Fibroblast of lung (primary cell): Measurements from ENCODE around the gene MED31. TPM values are rescaled to one million over a fixed set of nuclear protein-coding genes. Genes with fewer than 3 reads are reported as not detected.

Experiments
- DNase-seq, 2 donors: peaks; one replicate each; pipeline versions ENCODE4 v3.0.0 to v3.0.0-alpha.2; 2010; ENCODE audit warnings: low read depth in 2 of 2
- H2AFZ ChIP-seq: 2 replicates; pipeline ENCODE4 v1.5.1; 2012; ENCODE audit warnings: low read length, control low read depth, inconsistent platforms
- H3K27ac ChIP-seq: 2 replicates; pipeline ENCODE4 v1.5.1; 2011; ENCODE audit warnings: low read length, control low read depth; ENCODE audit not compliant: insufficient read depth
- H3K27me3 ChIP-seq: 2 replicates; pipeline ENCODE4 v1.5.1; 2011; ENCODE audit warnings: mild to moderate bottlenecking, low read length; ENCODE audit not compliant: control insufficient read depth, insufficient read depth
- H3K36me3 ChIP-seq: 2 replicates; pipeline ENCODE4 v1.5.1; 2011; ENCODE audit warnings: low read length; ENCODE audit not compliant: control insufficient read depth, insufficient read depth
- H3K4me1 ChIP-seq: 2 replicates; pipeline ENCODE4 v1.5.1; 2011; ENCODE audit warnings: low read length; ENCODE audit not compliant: control insufficient read depth, insufficient read depth; ENCODE audit errors: extremely low read depth
- H3K4me2 ChIP-seq: 2 replicates; pipeline ENCODE4 v1.5.1; 2011; ENCODE audit warnings: low read length, control low read depth; ENCODE audit not compliant: insufficient read depth; ENCODE audit errors: extremely low read depth
- H3K4me3 ChIP-seq, 4 experiments: fragments of 200-600 bp in 1 of 4; sonication (generic) in 1 of 4; replicated peaks in 1 of 4; 2 replicates each; pipeline ENCODE4 v1.5.1; 2011 to 2016; ENCODE audit warnings: low read length in 4 of 4, low read depth in 3 of 4, mild to moderate bottlenecking in 3 of 4, control low read depth in 2 of 4, inconsistent platforms in 1 of 4, mixed read lengths in 1 of 4; ENCODE audit not compliant: insufficient read depth in 1 of 4; ENCODE audit errors: control extremely low read depth in 1 of 4
- H3K79me2 ChIP-seq: 2 replicates; pipeline ENCODE4 v1.5.1; 2012; ENCODE audit warnings: mild to moderate bottlenecking, low read length, inconsistent platforms; ENCODE audit not compliant: control insufficient read depth, insufficient read depth
- H3K9ac ChIP-seq: 2 replicates; pipeline ENCODE4 v1.5.1; 2011; ENCODE audit warnings: mild to moderate bottlenecking, low read length, control low read depth; ENCODE audit not compliant: insufficient read depth
- H3K9me3 ChIP-seq: 2 replicates; pipeline ENCODE4 v1.5.1; 2012; ENCODE audit warnings: low read depth, low read length; ENCODE audit not compliant: control insufficient read depth, insufficient read depth
- H4K20me1 ChIP-seq: 2 replicates; pipeline ENCODE4 v1.5.1; 2011; ENCODE audit warnings: low read length; ENCODE audit not compliant: control insufficient read depth, insufficient read depth; ENCODE audit errors: extremely low read depth
- CTCF ChIP-seq, 2 donors: IDR thresholded peaks in 1 of 2; conservative IDR thresholded peaks in 1 of 2; 1 replicate in 1 of 2; 2 replicates in 1 of 2; pipeline ENCODE4 v1.5.1; 2011 to 2012; ENCODE audit warnings: low read length in 2 of 2, control low read depth in 1 of 2, inconsistent platforms in 1 of 2, low read depth in 1 of 2, mild to moderate bottlenecking in 1 of 2
- EZH2 ChIP-seq: IDR thresholded peaks from 2 replicates; pipeline ENCODE4 v1.5.1; 2012; ENCODE audit warnings: low read length, control low read depth, mild to moderate bottlenecking; ENCODE audit errors: missing control alignments
- polyA plus RNA-seq, 2 donors: library from polyadenylated mRNA; depleted of rRNA in 1 of 2; stranded (reverse) in 1 of 2; unstranded in 1 of 2; fragments of >200 nt; gene quantifications; 2 replicates each; pipeline ENCODE4 v1.2.1, GENCODE V29; 2011 to 2012; ENCODE audit warnings: missing spikeins in 1 of 2
- total RNA-seq: library from RNA; depleted of rRNA; stranded (reverse); fragments of >200 nt; gene quantifications from 2 replicates; pipeline ENCODE4 v1.2.1, GENCODE V29; 2014

MED31 gene
- total and polyA plus RNA-seq, 2 donors (not counting 1 experiment from before 2014, with no cell fraction given): 10.6 to 17.0 TPM

- Histone ChIP-seq H3K27ac (no peak overlapping the region), H3K79me2 (no peaks in the 10 kb centered on the region), H3K36me3 (no peaks in the 10 kb centered on the region), H3K9ac (no peak overlapping the region), H3K4me2 (no peak overlapping the region), H2AFZ (no peak overlapping the region), H3K4me3 (no peak overlapping the region), H3K9me3 (no peaks in the 10 kb centered on the region), H3K4me1 (no peaks in the 10 kb centered on the region), H4K20me1 (no peaks in the 10 kb centered on the region), H3K27me3 (no peaks in the 10 kb centered on the region)
- no peak for TF ChIP-seq CTCF (conservative IDR thresholded peaks at IDR 0.05 in 1 of 2, IDR thresholded peaks at IDR 0.05 in 1 of 2; ENCODE audit: low read depth in 1 of 2, low read length in 2 of 2)
- TF ChIP-seq EZH2: no peak
- no peak for DNase-seq
Measured at GRCh38 chr17:6690641-6691040, 39.2 kb upstream of the MED31 start.

- no peaks in the 10 kb centered on the region for H3K79me2 ChIP-seq
- no peaks in the 10 kb centered on the region for H3K27me3 ChIP-seq
- no peak overlapping the region for H3K9ac ChIP-seq
- H2AFZ ChIP-seq: no peak overlapping the region
- H3K9me3 ChIP-seq: no peaks in the 10 kb centered on the region
- no peak for TF ChIP-seq EZH2
- TF ChIP-seq CTCF (conservative IDR thresholded peaks at IDR 0.05 in 1 of 2, IDR thresholded peaks at IDR 0.05 in 1 of 2; ENCODE audit: low read depth in 1 of 2, low read length in 2 of 2): no peak
- H4K20me1 ChIP-seq: no peaks in the 10 kb centered on the region
- no peaks in the 10 kb centered on the region for H3K4me1 ChIP-seq
- H3K36me3 ChIP-seq: no peaks in the 10 kb centered on the region
- no peak overlapping the region for H3K4me3 ChIP-seq
- DNase-seq: no peak
- H3K27ac ChIP-seq: no peak overlapping the region
- H3K4me2 ChIP-seq: no peak overlapping the region
Measured at GRCh38 chr17:6688944-6689343, 37.5 kb upstream of the MED31 start.

- H3K27ac ChIP-seq: no peak overlapping the region
- no peaks in the 10 kb centered on the region for H3K27me3 ChIP-seq
- H4K20me1 ChIP-seq: no peaks in the 10 kb centered on the region
- no peaks in the 10 kb centered on the region for H3K9me3 ChIP-seq
- H3K9ac ChIP-seq: no peak overlapping the region
- no peaks in the 10 kb centered on the region for H3K79me2 ChIP-seq
- no peak overlapping the region for H2AFZ ChIP-seq
- H3K36me3 ChIP-seq: no peaks in the 10 kb centered on the region
- no peak overlapping the region for H3K4me3 ChIP-seq
- no peaks in the 10 kb centered on the region for H3K4me1 ChIP-seq
- no peak overlapping the region for H3K4me2 ChIP-seq
- DNase-seq: no peak
- TF ChIP-seq EZH2: no peak
- TF ChIP-seq CTCF (conservative IDR thresholded peaks at IDR 0.05 in 1 of 2, IDR thresholded peaks at IDR 0.05 in 1 of 2; ENCODE audit: low read depth in 1 of 2, low read length in 2 of 2): no peak
Measured at GRCh38 chr17:6686026-6686425, 34.6 kb upstream of the MED31 start.
